Measurements from ENCODE around the gene CLOCK. TPM values are rescaled to one million over a fixed set of nuclear protein-coding genes. Genes with fewer than 3 reads are reported as not detected.

The CLOCK gene
- total RNA-seq, 4 donors from 2014 or later, result 21.9 to 60.7 (median 34.2) TPM

DNA sequence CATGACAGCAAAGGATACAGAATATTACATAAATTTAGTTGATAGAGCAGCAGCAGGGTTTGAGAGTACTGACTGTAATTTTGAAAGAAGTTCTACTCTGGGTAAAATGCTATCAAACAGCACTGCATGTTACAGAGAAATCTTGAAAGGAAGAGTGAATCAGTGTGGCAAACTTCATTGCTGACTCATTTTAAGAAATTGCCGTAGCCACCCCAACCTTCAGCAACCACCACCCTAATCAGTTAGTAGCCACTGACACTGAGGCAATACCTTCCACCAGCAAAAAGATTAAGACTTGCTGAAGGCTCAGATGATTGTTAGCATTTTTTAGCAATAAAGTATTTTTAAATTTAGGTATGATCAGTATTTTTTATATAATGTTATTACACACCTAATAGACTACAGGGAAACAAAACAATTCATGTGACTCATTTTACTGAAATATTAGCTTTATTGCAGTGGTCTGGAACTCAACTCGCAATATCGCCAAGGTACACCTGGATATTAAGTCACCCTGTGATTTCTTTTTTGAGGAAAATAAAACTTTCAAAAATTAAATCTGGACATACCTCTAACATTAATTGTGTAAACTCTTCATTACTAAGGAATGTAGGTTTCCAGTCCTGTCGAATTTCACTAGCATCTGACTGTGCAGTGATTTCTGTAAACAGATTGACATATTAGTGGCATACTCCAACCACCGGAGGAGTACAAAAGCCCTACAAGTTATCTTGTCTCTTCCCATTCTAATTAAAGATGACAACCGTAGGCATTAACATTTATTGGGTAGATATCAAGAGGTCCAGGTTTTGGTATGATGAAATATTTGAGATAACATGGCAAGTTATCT is 71.1 kb downstream of the CLOCK start:
- peaks cover 0 to 42% of the 10 kb centered on the region in 2 donors for H3K36me3 ChIP-seq
- in situ Hi-C loops (cut with MboI; ENCODE audit: low sequenced_read_pairs in 4 of 4), result no loop called here
- ATAC-seq, result no peak

DNA sequence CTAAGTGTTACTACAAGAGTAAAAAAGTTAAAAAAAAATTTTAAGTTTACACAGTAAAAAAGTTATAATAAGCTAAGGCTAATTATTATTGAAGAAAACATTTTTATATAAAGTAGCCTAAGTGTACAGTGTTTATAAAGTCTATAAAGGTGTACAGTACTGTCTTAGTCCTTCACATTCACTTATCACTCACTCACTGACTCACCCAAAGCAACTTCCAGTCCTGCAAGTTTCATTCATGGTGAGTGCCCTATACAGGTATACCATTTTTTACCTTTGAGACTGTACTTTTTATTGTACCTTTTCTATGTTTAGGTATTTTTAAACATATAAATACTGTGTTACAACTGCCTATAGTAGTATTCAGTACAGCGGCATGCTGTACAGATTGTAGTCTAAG is 76.7 kb downstream of the CLOCK start:
- H3K4me3 ChIP-seq, result no peak overlapping the region
- H3K27me3 ChIP-seq, result no peaks in the 10 kb centered on the region
- no peaks in the 10 kb centered on the region for H3K4me1 ChIP-seq
- DNase-seq, result no peak
- in situ Hi-C loops (cut with MboI; ENCODE audit: low sequenced_read_pairs in 4 of 4), result no loop called here
- no peaks in the 10 kb centered on the region for H3K9me3 ChIP-seq
- no peak overlapping the region for H3K27ac ChIP-seq
- peaks cover 0 to 47% of the 10 kb centered on the region in 2 donors for H3K36me3 ChIP-seq
- TF ChIP-seq, protein P1, sequence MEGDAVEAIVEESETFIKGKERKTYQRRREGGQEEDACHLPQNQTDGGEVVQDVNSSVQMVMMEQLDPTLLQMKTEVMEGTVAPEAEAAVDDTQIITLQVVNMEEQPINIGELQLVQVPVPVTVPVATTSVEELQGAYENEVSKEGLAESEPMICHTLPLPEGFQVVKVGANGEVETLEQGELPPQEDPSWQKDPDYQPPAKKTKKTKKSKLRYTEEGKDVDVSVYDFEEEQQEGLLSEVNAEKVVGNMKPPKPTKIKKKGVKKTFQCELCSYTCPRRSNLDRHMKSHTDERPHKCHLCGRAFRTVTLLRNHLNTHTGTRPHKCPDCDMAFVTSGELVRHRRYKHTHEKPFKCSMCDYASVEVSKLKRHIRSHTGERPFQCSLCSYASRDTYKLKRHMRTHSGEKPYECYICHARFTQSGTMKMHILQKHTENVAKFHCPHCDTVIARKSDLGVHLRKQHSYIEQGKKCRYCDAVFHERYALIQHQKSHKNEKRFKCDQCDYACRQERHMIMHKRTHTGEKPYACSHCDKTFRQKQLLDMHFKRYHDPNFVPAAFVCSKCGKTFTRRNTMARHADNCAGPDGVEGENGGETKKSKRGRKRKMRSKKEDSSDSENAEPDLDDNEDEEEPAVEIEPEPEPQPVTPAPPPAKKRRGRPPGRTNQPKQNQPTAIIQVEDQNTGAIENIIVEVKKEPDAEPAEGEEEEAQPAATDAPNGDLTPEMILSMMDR (IDR thresholded peaks at IDR 0.05 in 4 of 5, conservative IDR thresholded peaks at IDR 0.05 in 1 of 5), result no peak
- no peak for TF ChIP-seq POLR2A (IDR thresholded peaks at IDR 0.05)
- intact Hi-C loops (cut with DNase I; ENCODE audit: low total_unique reads), result no loop called here
- ATAC-seq, result no peak

More for the DNA sequence above, 71.1 kb downstream of the CLOCK start:
- TF ChIP-seq, protein P1 (IDR thresholded peaks at IDR 0.05 in 4 of 5, conservative IDR thresholded peaks at IDR 0.05 in 1 of 5), result no peak
- TF ChIP-seq POLR2A (IDR thresholded peaks at IDR 0.05), result no peak
- Histone ChIP-seq H3K4me3 (no peak overlapping the region), H3K27me3 (no peaks in the 10 kb centered on the region), H3K27ac (no peak overlapping the region), H3K4me1 (no peaks in the 10 kb centered on the region), H3K9me3 (no peaks in the 10 kb centered on the region)
- no peak for DNase-seq
- intact Hi-C loops (cut with DNase I; ENCODE audit: low total_unique reads), result no loop called here

DNA sequence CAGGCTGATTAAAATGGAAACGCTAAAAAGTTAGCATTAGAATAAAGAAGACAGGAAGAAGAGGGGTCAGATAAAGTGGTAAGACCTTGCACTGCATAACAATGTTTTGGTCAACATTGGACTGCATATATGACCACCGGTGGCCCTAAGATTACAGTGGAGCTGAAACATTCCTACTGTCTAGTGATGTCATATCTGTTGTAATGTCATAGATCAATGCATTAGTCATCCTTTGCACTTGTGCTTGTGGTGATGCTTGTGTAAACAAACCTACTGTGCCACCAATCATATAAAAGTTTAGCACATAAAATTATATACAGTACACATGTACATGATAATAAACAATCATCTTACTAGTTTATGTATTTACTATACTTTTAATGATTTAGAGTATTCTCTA is 78.0 kb downstream of the CLOCK start:
- no peak for DNase-seq
- no peak overlapping the region for H3K27ac ChIP-seq
- in situ Hi-C loops (cut with MboI; ENCODE audit: low sequenced_read_pairs in 4 of 4), result no loop called here
- no peaks in the 10 kb centered on the region for H3K27me3 ChIP-seq
- intact Hi-C loops (cut with DNase I; ENCODE audit: low total_unique reads), result no loop called here
- H3K36me3 ChIP-seq, result peaks cover 0 to 35% of the 10 kb centered on the region in 2 donors
- no peaks in the 10 kb centered on the region for H3K9me3 ChIP-seq
- H3K4me3 ChIP-seq, result no peak overlapping the region
- ATAC-seq, result no peak
- no peaks in the 10 kb centered on the region for H3K4me1 ChIP-seq
- TF ChIP-seq, protein P1 (IDR thresholded peaks at IDR 0.05 in 4 of 5, conservative IDR thresholded peaks at IDR 0.05 in 1 of 5), result no peak
- no peak for TF ChIP-seq POLR2A (IDR thresholded peaks at IDR 0.05)

DNA sequence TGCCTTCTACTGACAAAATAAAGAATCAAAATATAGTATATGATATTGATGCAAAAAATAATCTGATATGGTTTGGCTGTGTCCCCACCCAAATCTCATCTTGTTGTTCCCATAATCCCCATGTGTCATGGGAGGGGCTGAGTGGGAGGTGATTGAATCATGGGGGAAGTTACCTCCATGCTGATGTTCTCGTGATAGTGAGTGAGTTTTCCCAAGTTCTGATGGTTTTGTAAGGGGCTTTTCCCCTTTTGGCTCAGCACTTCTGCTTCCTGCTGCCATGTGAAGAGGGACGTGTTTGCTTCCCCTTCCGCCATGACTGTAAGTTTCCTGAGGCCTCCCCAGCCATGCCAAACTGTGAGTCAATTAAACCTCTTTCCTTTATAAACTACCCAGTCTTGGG is 80.7 kb downstream of the CLOCK start:
- in situ Hi-C loops (cut with MboI; ENCODE audit: low sequenced_read_pairs in 4 of 4), result no loop called here
- Histone ChIP-seq H3K27me3 (no peaks in the 10 kb centered on the region), H3K9me3 (no peaks in the 10 kb centered on the region), H3K4me3 (no peak overlapping the region), H3K27ac (no peak overlapping the region), H3K4me1 (no peaks in the 10 kb centered on the region), H3K36me3 (peaks cover 0 to 23% of the 10 kb centered on the region in 2 donors)
- ATAC-seq (no peak), DNase-seq (no peak)
- intact Hi-C loops (cut with DNase I; ENCODE audit: low total_unique reads), result no loop called here
- TF ChIP-seq, protein P1 (IDR thresholded peaks at IDR 0.05 in 4 of 5, conservative IDR thresholded peaks at IDR 0.05 in 1 of 5), result no peak
- TF ChIP-seq POLR2A (IDR thresholded peaks at IDR 0.05), result no peak
